Activated CD8-positive, alpha-beta memory T cell treated with anti-CD3 and anti-CD28 coated beads, Interleukin-2, amount 50 U/mL, for 1 hour (primary cell): Measurements from ENCODE around the gene FCRL4.

Source experiments
- DNase-seq: peaks from one replicate; pipeline ENCODE4 v3.0.0-alpha.2; 2020; ENCODE audit errors: extremely low read depth

FCRL4 gene

DNA sequence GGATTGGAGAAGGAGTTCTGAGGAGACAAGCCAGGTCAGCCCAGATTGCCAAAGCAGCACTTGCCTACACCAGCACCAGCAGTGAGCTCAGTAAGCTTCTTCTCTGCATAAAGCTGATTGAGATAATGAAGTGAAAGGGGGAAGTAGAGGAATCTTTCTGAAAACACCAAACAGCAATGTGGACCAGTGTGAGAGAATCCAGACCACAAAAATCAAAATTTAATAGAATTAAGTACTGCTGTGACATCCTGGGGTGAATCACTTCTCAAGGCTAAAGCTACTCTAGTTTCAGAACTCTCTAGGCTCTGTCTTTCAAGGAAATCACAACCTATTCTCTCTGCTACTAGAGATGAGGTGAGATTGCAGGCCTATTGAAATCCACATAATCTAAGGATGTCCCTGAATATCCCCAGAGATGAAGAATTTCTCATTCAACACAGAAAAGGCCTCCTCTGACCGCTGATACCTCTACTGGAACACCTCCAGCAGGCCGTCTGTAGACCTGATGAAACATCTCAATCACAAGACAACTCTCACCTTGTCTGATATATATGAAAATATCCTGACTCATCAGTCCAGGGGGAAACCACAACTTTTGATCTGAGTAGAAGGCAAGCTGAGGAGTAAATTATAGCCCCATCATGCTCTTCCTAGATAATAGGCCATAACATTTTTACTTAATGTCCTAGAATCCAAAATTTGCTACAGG, at the start of gene FCRL4:
Gene FCRL4 (minus strand): TSS at position 127 of the 709 bp plus-strand sequence. CDS start 141 bp downstream, outside the sequence.
- DNase-seq = no peak

DNA sequence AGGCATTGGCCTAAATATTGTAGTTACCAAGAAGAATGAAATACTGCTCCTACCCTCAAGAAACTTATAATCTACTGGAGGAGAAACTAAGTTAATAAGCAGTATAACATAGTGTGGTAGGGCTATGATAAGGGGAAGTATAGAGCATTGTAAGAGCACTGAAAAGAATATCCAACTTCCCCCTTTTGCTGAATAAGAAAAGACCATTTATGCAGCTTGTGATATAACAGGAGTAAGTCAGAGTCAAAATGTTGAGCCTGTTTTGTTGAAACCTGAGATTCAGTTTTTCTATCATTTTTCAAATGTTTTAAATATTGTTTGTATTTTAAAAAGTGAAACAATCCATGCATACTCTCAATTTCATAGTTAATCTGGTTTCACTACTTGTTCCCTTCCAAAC, 48.3 kb upstream of the FCRL4 start:
- no peak for DNase-seq

GRCh38 chr1:157641177-157641576, 43.3 kb upstream of the FCRL4 start:
- no peak for DNase-seq

GRCh38 chr1:157639800-157640199, 41.9 kb upstream of the FCRL4 start:
- no peak for DNase-seq

DNA sequence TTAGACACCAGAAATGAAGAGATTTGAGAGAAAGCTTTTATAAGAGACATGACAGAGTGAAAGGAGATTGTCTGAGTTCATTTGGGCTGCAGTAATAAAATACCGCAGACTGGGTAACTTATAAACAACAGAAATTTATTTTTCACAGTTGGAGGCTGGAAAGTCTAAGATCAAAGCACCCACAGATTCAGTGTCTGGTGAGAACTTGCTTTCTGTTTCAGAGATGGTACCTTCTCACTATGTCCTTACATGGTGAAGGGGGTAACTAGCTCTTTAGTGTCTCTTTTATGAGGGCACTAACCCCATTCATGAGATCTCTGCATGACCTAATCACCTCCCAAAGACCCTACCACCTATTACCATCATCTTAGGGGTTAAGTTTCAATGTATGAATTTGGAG, 30.9 kb upstream of the FCRL4 start:
- no peak for DNase-seq

DNA sequence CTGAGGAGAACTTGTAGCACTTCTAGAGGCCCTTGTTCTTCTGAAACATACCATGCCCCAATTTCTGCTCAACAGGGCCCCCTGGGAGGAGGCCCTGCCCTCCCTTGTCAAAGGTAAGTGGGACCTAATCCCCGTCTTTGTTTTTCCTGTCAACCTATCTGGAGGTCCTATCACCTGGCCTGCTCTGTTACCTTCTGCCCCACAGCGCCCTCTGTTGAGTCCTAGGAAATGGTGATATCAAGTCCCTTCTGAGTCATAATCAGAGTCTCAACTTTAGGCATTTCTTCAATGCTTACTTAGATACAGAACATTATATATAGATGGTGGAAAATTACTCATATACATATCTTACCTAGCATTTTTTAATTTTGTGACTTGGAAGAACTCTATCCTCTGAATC, 28.2 kb upstream of the FCRL4 start:
- DNase-seq = no peak

GRCh38 chr1:157624471-157624870, 26.6 kb upstream of the FCRL4 start:
- DNase-seq = no peak

DNA sequence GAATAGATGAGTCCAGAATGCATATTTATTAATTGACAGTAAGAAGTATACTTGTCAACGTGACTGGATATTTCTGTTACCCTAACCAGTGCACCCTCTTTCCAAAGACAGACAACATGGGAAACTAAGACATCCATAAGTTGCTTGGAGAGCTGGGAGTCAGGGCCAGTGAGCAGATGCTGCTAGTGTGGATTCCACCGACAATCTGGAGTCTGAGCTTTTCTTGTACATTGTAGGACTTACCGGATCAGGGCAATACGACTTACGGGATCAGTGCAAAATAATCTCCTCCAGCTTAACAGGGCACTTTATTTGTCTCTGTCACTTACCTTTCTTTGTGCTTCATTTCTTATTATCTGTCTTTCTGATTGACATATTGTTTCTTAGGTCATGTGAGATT, 24.6 kb upstream of the FCRL4 start:
- no peak for DNase-seq

GRCh38 chr1:157618190-157618589, 20.3 kb upstream of the FCRL4 start:
- no peak for DNase-seq

DNA sequence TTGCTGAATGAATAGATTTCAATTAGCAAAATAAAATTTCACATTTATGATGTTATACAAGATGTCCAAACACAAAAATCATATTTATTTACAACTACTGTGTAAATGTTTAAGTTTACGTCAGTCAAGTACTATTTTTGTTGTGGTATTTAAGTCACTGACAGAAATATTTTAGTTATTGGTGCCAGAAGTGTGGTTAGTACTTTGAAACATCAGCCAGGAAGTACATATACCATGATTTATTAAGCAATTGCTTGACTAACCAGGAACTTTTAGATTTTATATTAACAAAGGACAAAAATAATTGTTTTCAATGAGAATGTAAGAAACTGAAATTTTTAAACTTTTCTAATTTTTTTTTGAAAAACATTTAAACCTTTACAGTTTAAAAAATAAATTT, 2.4 kb upstream of the FCRL4 start:
- DNase-seq = no peak

DNA sequence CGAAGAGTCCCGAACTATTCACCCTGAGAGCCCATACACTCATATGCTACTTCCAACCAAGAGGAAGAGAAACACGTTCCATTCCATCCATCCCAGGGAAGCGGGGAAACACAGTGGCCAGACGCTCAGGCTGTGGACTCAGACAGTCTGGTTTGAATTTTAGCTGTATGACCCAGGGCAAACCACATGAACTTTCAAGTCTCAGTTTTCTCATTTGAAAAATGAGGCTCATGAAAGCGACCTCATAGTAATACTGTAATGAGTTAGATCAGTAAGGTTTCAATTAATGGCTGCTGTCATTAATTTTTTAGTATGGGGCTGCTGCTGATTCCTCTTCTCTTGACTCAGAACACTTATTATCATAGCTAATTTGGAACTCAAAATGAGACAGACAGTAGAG, 1.5 kb downstream of the FCRL4 start:
- DNase-seq = no peak

DNA sequence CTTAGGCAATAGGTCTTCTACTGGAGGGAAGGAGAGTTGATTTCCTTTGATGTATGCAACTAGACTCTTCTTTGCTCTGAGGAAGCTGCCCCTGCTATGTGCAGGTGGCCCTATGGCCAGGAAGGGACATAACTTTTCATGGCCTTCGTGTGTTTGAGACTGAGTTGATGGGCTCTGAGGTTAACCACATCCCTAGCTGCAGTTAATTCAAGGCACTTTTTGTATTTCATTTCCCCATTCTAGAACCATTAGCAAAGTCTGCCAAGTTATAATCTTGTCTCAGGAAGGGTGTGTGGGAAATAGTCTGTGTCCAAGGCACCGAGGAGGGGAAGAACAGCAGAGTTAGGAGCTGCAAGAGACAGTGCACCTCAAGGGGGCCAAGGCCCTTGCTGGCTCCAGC, 2.5 kb downstream of the FCRL4 start:
- DNase-seq = no peak

DNA sequence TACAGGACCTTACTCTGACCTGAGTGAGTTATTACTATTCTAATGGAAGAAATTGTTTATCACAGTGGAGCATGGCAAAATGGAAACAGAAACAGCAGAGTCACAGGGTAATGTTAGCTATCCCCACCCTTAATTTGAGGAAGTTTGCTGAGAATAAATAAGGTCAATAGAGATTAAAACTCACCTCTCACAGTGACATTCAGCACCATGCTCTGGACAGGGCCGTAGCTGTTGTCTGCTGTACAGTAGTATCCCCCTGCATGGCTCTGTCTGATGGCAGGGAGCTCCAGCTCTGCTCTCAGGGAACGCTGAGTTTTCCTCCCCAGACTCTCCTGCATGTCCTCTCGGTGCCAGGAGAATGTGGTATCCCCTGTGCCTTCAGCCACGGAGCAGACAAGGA, 11.9 kb downstream of the FCRL4 start:
- DNase-seq = no peak

DNA sequence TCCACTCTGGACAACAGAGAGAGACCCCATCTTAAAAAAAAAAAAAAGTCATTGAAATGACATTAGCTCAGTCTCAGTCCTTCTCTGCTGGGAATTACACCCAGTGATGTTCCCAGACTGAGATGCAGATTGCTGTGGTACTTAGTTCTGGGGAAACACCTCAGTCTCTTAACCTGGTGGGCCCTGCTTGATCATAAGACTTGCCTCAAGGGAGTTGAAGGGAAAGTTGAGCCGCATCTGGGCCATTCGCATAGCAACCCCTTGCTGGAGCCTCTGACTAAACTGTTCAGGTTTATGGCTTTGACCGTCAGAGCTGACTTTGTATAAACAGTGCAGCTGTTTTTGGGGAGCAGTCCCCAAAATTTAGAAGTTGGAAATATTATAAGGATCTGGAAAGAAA, 13.4 kb downstream of the FCRL4 start:
- no peak for DNase-seq

DNA sequence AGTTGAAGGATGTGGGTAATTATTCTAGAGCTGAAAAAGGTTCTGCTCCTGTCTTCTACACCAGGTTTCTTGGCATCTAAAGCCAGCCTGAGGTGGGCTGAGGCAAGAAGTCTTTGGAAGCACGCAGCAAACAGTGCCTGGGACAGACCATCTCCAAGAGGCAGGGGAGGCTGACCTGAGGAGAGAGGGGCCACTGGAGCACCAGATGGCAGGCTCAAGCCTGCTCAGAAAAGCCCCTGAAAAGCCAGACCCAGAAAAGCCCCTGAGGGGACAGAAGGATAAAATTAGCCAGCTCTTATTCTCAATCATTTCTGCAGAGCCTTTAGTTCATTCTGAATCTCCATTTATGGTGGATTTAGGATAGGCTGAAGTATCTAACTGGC, 17.1 kb downstream of the FCRL4 start:
- no peak for DNase-seq

DNA sequence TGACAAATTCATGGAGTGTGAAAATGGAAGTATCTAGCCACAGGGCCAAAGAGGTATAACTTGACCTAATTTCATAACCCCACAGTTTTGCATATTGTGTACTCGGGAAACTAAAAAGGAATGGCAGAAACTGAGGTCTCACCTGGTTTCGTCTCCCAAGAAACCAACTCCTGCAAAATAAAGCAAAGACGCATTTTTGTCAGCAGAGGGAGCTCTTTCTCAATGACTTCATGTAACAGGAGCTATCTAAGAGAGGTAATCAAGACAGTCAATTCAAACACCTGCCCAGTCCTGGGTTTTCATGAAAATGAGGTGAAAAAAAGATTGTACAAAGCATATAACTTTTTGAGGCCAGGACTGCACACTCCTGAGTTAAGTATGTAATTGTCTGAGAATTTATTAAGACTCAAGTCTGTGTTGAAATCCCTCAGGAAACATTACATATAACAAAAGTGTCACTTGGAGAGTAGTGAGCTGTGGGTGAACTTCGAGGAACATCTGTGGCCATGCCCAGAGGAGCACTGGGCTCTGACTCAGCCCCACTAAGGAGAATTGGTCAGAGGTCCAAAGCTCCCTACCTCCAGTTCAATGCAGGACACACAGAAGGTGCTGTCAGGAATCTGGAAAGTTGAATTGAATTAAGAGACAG, 17.6 kb downstream of the FCRL4 start:
- no peak for DNase-seq

GRCh38 chr1:157577420-157577819, 20.5 kb downstream of the FCRL4 start:
- no peak for DNase-seq

- no peak for DNase-seq
Measured at GRCh38 chr1:157575744-157576143, 22.1 kb downstream of the FCRL4 start.

DNA sequence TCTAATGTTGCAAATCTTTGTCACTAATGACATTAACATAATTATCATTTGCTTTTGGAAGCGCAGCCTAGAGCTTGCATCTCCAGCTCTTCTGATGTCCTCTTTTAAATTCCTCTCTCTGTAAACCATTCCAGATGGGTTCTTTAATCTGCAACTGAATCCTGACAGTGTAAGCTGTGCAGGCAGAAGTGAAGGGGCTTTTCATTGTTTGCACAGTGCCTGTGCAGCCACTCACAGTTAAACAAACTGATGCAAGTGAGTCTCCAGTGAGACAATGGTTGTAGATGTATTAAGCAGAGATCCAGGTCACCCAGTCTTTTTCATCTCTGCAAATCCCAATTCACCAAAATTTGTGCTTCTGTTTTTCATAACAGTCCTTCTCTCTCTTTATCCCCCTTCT, 23.0 kb downstream of the FCRL4 start:
- no peak for DNase-seq

GRCh38 chr1:157566484-157567300, 31.2 kb downstream of the FCRL4 start:
- DNase-seq = no peak

GRCh38 chr1:157562515-157562914, 35.4 kb downstream of the FCRL4 start:
- DNase-seq = no peak

- DNase-seq = no peak
Measured at GRCh38 chr1:157558119-157558518, 39.8 kb downstream of the FCRL4 start.
